ENCODE measurements around the gene CNNM2. TPM values are rescaled to one million over a fixed set of nuclear protein-coding genes. Genes with fewer than 3 reads are reported as not detected.
A peak's percentile ranks its signal among the peaks of the same experiment; 100 is the strongest.

Gene CNNM2
- total RNA-seq, 2 donors from 2014 or later: 3.4 to 5.3 TPM

DNA sequence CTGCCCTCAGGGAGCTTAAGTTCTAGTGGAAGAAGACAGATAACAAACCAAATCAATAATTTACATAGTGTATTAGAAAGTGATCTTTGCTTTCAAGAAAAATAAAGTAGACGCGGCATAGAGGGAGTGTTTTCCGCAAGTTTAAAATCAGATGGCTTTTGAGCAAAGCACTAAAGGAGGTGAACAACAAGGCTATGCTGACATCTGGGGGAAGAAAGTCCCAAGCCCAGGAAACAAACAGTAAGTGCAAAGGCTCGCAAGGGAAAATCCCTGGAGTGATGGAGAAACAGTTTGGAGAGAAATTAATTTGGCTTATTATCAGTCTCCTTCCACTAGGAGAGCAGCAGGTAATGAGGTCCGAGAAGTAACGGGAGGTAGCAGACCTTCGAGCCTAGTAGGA is 1.9 kb upstream of the CNNM2 start:
- no peak for DNase-seq
- no peak for ATAC-seq
- Histone ChIP-seq H3K36me3 (replicated peaks in 1 of 2; ENCODE audit: insufficient read depth in 1 of 2, low read depth in 2 of 2) (no peaks in the 10 kb centered on the region), H3K4me3 (no peak overlapping the region), H3K9me3 (no peaks in the 10 kb centered on the region), H3K4me1 (peaks cover 35% of the 10 kb centered on the region), H3K27me3 (no peaks in the 10 kb centered on the region), H3K27ac (no peak overlapping the region)
- intact Hi-C loops (cut with DNase I): loop anchor here (5.0 kb wide), 1 partner anchor 326 kb away; no protein-coding TSS in a partner anchor
- 72 to 74% methylated on average over 7 of the region's 7 CpGs for WGBS, 2 donors
- TF ChIP-seq POLR2A (IDR thresholded peaks at IDR 0.05): no peak
- TF ChIP-seq, protein P1, sequence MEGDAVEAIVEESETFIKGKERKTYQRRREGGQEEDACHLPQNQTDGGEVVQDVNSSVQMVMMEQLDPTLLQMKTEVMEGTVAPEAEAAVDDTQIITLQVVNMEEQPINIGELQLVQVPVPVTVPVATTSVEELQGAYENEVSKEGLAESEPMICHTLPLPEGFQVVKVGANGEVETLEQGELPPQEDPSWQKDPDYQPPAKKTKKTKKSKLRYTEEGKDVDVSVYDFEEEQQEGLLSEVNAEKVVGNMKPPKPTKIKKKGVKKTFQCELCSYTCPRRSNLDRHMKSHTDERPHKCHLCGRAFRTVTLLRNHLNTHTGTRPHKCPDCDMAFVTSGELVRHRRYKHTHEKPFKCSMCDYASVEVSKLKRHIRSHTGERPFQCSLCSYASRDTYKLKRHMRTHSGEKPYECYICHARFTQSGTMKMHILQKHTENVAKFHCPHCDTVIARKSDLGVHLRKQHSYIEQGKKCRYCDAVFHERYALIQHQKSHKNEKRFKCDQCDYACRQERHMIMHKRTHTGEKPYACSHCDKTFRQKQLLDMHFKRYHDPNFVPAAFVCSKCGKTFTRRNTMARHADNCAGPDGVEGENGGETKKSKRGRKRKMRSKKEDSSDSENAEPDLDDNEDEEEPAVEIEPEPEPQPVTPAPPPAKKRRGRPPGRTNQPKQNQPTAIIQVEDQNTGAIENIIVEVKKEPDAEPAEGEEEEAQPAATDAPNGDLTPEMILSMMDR (IDR thresholded peaks at IDR 0.05): no peak

DNA sequence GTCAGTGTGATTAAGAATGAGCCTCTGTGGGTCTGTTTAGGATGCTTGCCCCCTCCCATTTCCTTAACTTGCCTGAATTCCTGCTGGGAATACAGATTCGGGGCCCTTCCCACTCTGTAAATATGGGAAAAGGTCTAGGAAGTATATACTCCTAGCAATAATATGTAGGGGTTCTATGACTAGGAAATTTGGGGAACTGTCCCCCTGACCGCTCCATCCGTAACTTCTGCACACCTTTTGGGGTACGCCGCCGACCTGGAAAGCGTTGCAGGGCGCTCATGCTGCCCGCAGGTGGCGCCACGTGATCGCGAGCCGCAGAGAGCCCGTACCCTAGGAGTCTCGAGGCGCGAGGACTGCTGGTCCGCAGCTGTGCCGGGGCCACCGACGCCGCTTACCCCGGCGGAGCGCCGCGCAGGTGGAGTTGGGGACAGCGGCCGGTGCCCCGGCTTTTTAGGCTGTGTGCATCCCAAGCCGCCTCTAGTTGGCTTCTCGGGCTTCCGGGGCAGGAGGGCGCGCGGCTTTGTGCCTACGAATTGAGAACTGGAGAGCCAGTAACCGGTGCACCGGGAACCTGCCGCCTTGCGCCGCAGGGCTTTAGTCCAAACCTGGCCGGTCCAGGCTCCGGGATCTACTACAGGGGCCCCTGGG is 656 bp upstream of the CNNM2 start:
- ATAC-seq (peak; percentile 62), DNase-seq (peak; percentile 82 to 85 (median 82))
- Histone ChIP-seq H3K27ac (peak overlapping the region; percentile 86 to 96 (median 92)), H3K27me3 (no peaks in the 10 kb centered on the region), H3K9me3 (no peaks in the 10 kb centered on the region), H3K36me3 (replicated peaks in 1 of 2; ENCODE audit: insufficient read depth in 1 of 2, low read depth in 2 of 2) (no peaks in the 10 kb centered on the region), H3K4me1 (peaks cover 41% of the 10 kb centered on the region), H3K4me3 (peak overlapping the region; percentile 38 to 55)
- TF ChIP-seq POLR2A (IDR thresholded peaks at IDR 0.05): peak; percentile 27 to 54 (median 46)
- TF ChIP-seq, protein P1 (IDR thresholded peaks at IDR 0.05): peak; percentile 89 to 99 (median 97)
- 0 to 4% methylated on average over 10 to 45 of the region's 45 CpGs for WGBS, 2 donors
- intact Hi-C loops (cut with DNase I): loop anchor here (5.0 kb wide), 1 partner anchor 325 kb away; no protein-coding TSS in a partner anchor

DNA sequence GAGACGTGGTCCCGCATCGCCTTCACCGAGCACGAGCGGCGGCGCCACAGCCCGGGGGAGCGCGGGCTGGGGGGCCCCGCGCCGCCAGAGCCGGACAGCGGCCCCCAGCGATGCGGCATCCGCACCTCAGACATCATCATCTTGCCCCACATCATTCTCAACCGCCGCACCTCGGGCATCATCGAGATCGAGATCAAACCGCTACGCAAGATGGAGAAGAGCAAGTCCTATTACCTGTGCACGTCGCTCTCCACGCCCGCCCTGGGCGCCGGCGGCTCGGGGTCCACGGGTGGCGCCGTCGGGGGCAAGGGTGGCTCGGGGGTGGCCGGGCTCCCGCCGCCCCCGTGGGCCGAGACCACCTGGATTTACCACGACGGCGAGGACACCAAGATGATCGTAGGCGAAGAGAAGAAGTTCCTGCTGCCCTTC is 737 bp downstream of the CNNM2 start:
- Histone ChIP-seq H3K36me3 (replicated peaks in 1 of 2; ENCODE audit: insufficient read depth in 1 of 2, low read depth in 2 of 2) (no peaks in the 10 kb centered on the region), H3K9me3 (no peaks in the 10 kb centered on the region), H3K27ac (peak overlapping the region; percentile 86 to 96 (median 92)), H3K4me3 (peak overlapping the region; percentile 88 to 97), H3K27me3 (no peaks in the 10 kb centered on the region), H3K4me1 (peaks cover 52% of the 10 kb centered on the region)
- TF ChIP-seq POLR2A (IDR thresholded peaks at IDR 0.05): no peak
- TF ChIP-seq, protein P1 (IDR thresholded peaks at IDR 0.05): no peak
- intact Hi-C loops (cut with DNase I): loop anchor here (5.0 kb wide), 1 partner anchor 323 kb away; no protein-coding TSS in a partner anchor
- 1% methylated on average over 40 of the region's 49 CpGs; no CpG with 5 or more reads in 1 of the 2 donors for WGBS, 2 donors
- peak in 2 of 4 donors; percentile 9 to 13 for DNase-seq
- ATAC-seq: no peak

DNA sequence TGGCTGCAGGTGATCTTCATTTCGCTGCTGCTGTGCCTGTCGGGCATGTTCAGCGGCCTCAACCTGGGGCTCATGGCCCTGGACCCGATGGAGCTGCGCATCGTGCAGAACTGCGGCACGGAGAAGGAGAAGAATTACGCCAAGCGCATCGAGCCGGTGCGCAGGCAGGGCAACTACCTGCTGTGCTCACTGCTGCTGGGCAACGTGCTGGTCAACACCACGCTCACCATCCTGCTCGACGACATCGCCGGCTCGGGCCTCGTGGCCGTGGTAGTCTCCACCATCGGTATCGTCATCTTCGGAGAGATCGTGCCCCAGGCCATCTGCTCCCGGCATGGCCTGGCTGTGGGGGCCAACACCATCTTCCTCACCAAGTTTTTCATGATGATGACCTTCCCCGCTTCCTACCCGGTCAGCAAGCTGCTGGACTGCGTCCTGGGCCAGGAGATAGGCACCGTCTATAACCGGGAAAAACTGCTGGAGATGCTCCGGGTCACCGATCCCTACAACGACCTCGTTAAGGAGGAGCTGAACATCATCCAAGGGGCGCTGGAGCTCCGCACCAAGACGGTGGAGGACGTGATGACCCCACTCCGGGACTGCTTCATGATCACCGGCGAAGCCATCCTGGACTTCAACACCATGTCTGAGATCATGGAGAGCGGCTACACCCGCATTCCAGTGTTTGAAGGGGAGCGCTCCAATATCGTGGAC is 1.3 kb downstream of the CNNM2 start:
- H3K4me3 ChIP-seq: peak overlapping the region; percentile 88 to 97
- H3K27ac ChIP-seq: no peak overlapping the region
- intact Hi-C loops (cut with DNase I): loop anchor here (5.0 kb wide), 1 partner anchor 323 kb away; no protein-coding TSS in a partner anchor
- ATAC-seq: no peak
- no peaks in the 10 kb centered on the region for H3K27me3 ChIP-seq
- no peaks in the 10 kb centered on the region for H3K36me3 ChIP-seq (replicated peaks in 1 of 2; ENCODE audit: insufficient read depth in 1 of 2, low read depth in 2 of 2)
- peak in 1 of 3 donors; percentile 32 for TF ChIP-seq POLR2A (IDR thresholded peaks at IDR 0.05)
- TF ChIP-seq, protein P1 (IDR thresholded peaks at IDR 0.05): no peak
- no peaks in the 10 kb centered on the region for H3K9me3 ChIP-seq
- H3K4me1 ChIP-seq: peaks cover 52% of the 10 kb centered on the region
- 24 to 85% methylated on average over 4 to 46 of the region's 47 CpGs for WGBS, 2 donors
- peak; percentile 51 to 62 (median 60) for DNase-seq

All from body of pancreas (tissue), 4 donors.